ENCODE data around the gene KLK2. TPM values are rescaled to one million over a fixed set of nuclear protein-coding genes. Genes with fewer than 3 reads are reported as not detected.

Gene KLK2
- total RNA-seq, 1 experiment from 2014 or later: not detected

GRCh38 chr19:50912727-50913716, 39.8 kb downstream of the KLK2 start:
- in situ Hi-C loops (cut with HindIII; ENCODE audit: low pct_unique_long_range_greater_than_20kb, low sequenced_read_pairs): no loop called here
- no TSS peak for BruUV-seq (replicated peaks)
- Histone ChIP-seq H3K27me3 (ENCODE audit: control insufficient read depth, insufficient read depth, low read length) (peaks cover 8% of the 10 kb centered on the region), H3K9me3 (ENCODE audit: control insufficient read depth, insufficient read depth, low read depth, low read length) (no peaks in the 10 kb centered on the region), H3K4me1 (ENCODE audit: control insufficient read depth, insufficient read depth, low read length) (no peaks in the 10 kb centered on the region), H3K4me3 (ENCODE audit: low read depth in 2 of 2, low read length in 2 of 2) (no peak overlapping the region), H3K36me3 (ENCODE audit: control insufficient read depth, insufficient read depth, low read length) (no peaks in the 10 kb centered on the region), H3K27ac (ENCODE audit: low read length) (no peak overlapping the region)
- no peak for TF ChIP-seq CTCF (IDR thresholded peaks at IDR 0.05)
- ChIA-PET CTCF (no interaction called here), POLR2A (no interaction called here)
- intact Hi-C loops (cut with micrococcal nuclease; ENCODE audit: unreplicated experiment): no loop called here
- ATAC-seq: 0 out of 2 replicates have a peak, but pooled peaks have one; percentile 35
- DNase-seq (ENCODE audit: low read depth, low spot score): no peak

GRCh38 chr19:50916069-50916468, 42.8 kb downstream of the KLK2 start:
- TF ChIP-seq TCF7L2 (IDR thresholded peaks at IDR 0.05; ENCODE audit: low read depth, low read length) (no peak), REST (IDR thresholded peaks at IDR 0.05; ENCODE audit: insufficient read depth in 1 of 2, low read depth in 2 of 2, low read length in 1 of 2) (no peak), SIN3A (IDR thresholded peaks at IDR 0.05; ENCODE audit: borderline replicate concordance, insufficient read depth, low read depth, low read length) (no peak), CTCF (IDR thresholded peaks at IDR 0.05) (no peak), POLR2AphosphoS5 (IDR thresholded peaks at IDR 0.05; ENCODE audit: low read depth, low read length) (no peak)
- no peaks in the 10 kb centered on the region for H3K9me3 ChIP-seq (ENCODE audit: control insufficient read depth, insufficient read depth, low read depth, low read length)
- no peaks in the 10 kb centered on the region for H3K4me1 ChIP-seq (ENCODE audit: control insufficient read depth, insufficient read depth, low read length)
- no TSS peak for BruUV-seq (replicated peaks)
- no peaks in the 10 kb centered on the region for H3K36me3 ChIP-seq (ENCODE audit: control insufficient read depth, insufficient read depth, low read length)
- H3K27me3 ChIP-seq (ENCODE audit: control insufficient read depth, insufficient read depth, low read length): peaks cover 11% of the 10 kb centered on the region
- POLR2A ChIA-PET: no interaction called here
- no peak overlapping the region for H3K27ac ChIP-seq (ENCODE audit: low read length)
- CTCF ChIA-PET: no interaction called here
- H3K4me3 ChIP-seq (ENCODE audit: low read depth in 2 of 2, low read length in 2 of 2): no peak overlapping the region
- in situ Hi-C loops (cut with HindIII; ENCODE audit: low pct_unique_long_range_greater_than_20kb, low sequenced_read_pairs): no loop called here
- DNase-seq (ENCODE audit: low read depth, low spot score) (no peak), ATAC-seq (no peak)
- intact Hi-C loops (cut with micrococcal nuclease; ENCODE audit: unreplicated experiment): no loop called here

Data from Panc1 (cell line).